IPS DF 6.9 (cell line): ENCODE results near the gene GULP1.
"Not testable (repeated sequence)": the region's sequence is repeated elsewhere in the genome, so short reads cannot be mapped to it uniquely, and the experiment has no call there.

Experiments
- DNase-seq: peaks from one replicate; pipeline ENCODE4 v3.0.0-alpha.2; 2013; ENCODE audit warnings: low read depth, low spot score
- H3K27ac ChIP-seq: one replicate; pipeline ENCODE4 v1.5.1; 2013; ENCODE audit warnings: low read length, control low read depth
- H3K27me3 ChIP-seq: 2 replicates; pipeline ENCODE4 v1.6.1; 2013; ENCODE audit warnings: mild to moderate bottlenecking, low read length; ENCODE audit not compliant: control insufficient read depth, insufficient read depth
- H3K36me3 ChIP-seq: 2 replicates; pipeline ENCODE4 v1.6.1; 2013; ENCODE audit warnings: low read length; ENCODE audit not compliant: control insufficient read depth, insufficient read depth
- H3K4me1 ChIP-seq: 2 replicates; pipeline ENCODE4 v1.6.1; 2013; ENCODE audit warnings: low read length; ENCODE audit not compliant: control insufficient read depth, insufficient read depth
- H3K4me3 ChIP-seq: 2 replicates; pipeline ENCODE4 v1.5.1; 2013; ENCODE audit warnings: mild to moderate bottlenecking, low read length
- H3K9me3 ChIP-seq: 2 replicates; pipeline ENCODE4 v1.6.1; 2013; ENCODE audit warnings: low read length, inconsistent platforms; ENCODE audit not compliant: control insufficient read depth, insufficient read depth
- WGBS: extraction: QIAGEN DNeasy Blood & Tissue Kit; methylation state at CpG from one replicate; pipeline ENCODE4 v1.1.7; 2013; ENCODE audit warnings: mixed read lengths, missing lambda C conversion rate; ENCODE audit not compliant: insufficient read length, insufficient coverage; 5-methylcytosine and 5-hydroxymethylcytosine counted together

The GULP1 gene

DNA sequence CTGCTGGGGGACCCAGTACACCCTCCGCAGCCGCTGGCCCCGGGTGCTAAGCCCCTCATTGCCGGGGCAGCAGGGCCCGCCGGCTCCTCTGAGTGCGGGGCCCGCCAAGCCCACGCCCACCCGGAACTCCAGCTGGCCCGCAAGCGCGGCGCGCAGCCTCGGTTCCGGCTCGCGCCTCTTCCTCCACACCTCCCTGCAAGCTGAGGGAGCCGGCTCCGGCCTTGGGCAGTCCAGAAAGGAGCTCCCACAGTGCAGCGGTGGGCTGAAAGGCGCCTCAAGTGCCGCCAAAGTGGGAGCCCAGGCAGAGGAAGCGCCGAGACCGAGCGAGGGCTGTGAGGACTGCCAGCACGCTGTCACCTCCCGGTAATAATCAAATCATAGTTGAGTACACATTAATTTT is 314.9 kb downstream of the GULP1 start:
- not testable (repeated sequence) for H3K9me3 ChIP-seq, H3K4me3 ChIP-seq, H3K4me1 ChIP-seq, H3K27ac ChIP-seq, H3K36me3 ChIP-seq, H3K27me3 ChIP-seq, DNase-seq
- no CpG with 5 or more reads among the region's 30 CpGs for WGBS

- Histone ChIP-seq H3K4me1 (no peaks in the 10 kb centered on the region), H3K27ac (no peak overlapping the region), H3K4me3 (no peak overlapping the region), H3K27me3 (no peaks in the 10 kb centered on the region), H3K36me3 (no peaks in the 10 kb centered on the region), H3K9me3 (no peaks in the 10 kb centered on the region)
- no CpG with 5 or more reads among the region's 2 CpGs for WGBS
- DNase-seq, result no peak
Measured at GRCh38 chr2:188607501-188607900, 315.8 kb downstream of the GULP1 start.

- H3K4me1 ChIP-seq, result no peaks in the 10 kb centered on the region
- no peaks in the 10 kb centered on the region for H3K9me3 ChIP-seq
- no peaks in the 10 kb centered on the region for H3K27me3 ChIP-seq
- no peak overlapping the region for H3K27ac ChIP-seq
- H3K36me3 ChIP-seq, result no peaks in the 10 kb centered on the region
- no peak overlapping the region for H3K4me3 ChIP-seq
- DNase-seq, result no peak
- WGBS, result no CpG with 5 or more reads among the region's 1 CpG
Measured at GRCh38 chr2:188609321-188610049, 317.8 kb downstream of the GULP1 start.

- Histone ChIP-seq H3K36me3 (no peaks in the 10 kb centered on the region), H3K4me3 (no peak overlapping the region), H3K27me3 (no peaks in the 10 kb centered on the region), H3K27ac (no peak overlapping the region), H3K9me3 (no peaks in the 10 kb centered on the region), H3K4me1 (no peaks in the 10 kb centered on the region)
- WGBS, result no CpG with 5 or more reads among the region's 2 CpGs
- no peak for DNase-seq
Measured at GRCh38 chr2:188610050-188610444, 318.4 kb downstream of the GULP1 start.

- H3K27me3 ChIP-seq, result no peaks in the 10 kb centered on the region
- WGBS, result no CpG with 5 or more reads among the region's 2 CpGs
- H3K36me3 ChIP-seq, result no peaks in the 10 kb centered on the region
Measured at GRCh38 chr2:188610827-188611226, 319.2 kb downstream of the GULP1 start.

DNA sequence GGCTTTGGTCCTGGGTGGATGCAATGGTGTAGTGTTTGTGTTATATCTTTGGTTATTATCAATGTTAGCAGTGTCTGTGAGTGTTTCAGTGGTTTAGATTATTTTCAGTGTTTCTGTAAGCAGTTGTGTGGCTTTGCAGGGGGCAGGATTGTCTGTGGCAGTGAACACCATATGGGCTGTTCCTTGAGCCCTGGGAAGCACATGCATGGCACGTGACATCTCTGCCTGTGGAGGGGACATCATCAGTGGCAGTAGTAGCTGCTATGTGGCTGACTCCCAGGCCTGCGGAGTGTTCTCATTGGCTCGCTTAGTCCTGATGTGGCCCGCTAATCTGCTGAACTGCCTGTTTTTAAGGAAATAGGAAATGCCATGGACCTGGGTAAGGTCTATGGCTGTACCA is 327.5 kb downstream of the GULP1 start:
- Histone ChIP-seq H3K4me3 (no peak overlapping the region), H3K27ac (no peak overlapping the region), H3K36me3 (no peaks in the 10 kb centered on the region), H3K27me3 (no peaks in the 10 kb centered on the region), H3K4me1 (no peaks in the 10 kb centered on the region), H3K9me3 (no peaks in the 10 kb centered on the region)
- no peak for DNase-seq
- WGBS, result no CpG with 5 or more reads among the region's 4 CpGs

More at GRCh38 chr2:188610827-188611226, 319.2 kb downstream of the GULP1 start:
- Histone ChIP-seq H3K4me1 (no peaks in the 10 kb centered on the region), H3K9me3 (no peaks in the 10 kb centered on the region), H3K27ac (no peak overlapping the region), H3K4me3 (no peak overlapping the region)
- DNase-seq, result no peak

DNA sequence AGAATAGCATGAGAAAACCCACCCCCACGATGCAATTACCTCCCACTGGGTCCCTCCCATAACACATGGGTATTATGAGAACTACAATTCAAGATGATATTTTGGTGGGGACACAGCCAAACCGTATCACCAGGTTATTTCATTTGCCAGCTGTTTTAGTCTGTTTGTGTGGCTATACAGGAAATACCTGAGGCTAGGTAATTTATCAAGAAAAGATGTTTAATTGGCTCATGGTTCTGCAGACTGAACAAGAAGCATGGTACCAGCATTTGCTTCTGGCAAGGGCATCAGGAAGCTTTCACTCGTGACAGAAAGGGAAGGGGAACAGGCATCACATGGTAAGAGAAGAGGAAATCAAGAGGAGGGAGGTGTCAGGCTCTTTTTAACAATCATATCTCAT is 329.2 kb downstream of the GULP1 start:
- no peak overlapping the region for H3K27ac ChIP-seq
- H3K4me1 ChIP-seq, result no peaks in the 10 kb centered on the region
- no peak for DNase-seq
- no peaks in the 10 kb centered on the region for H3K36me3 ChIP-seq
- no peak overlapping the region for H3K4me3 ChIP-seq
- no peaks in the 10 kb centered on the region for H3K9me3 ChIP-seq
- no peaks in the 10 kb centered on the region for H3K27me3 ChIP-seq
- no CpG with 5 or more reads among the region's 3 CpGs for WGBS

GRCh38 chr2:188622601-188623260 is 331.1 kb downstream of the GULP1 start:
- H3K36me3 ChIP-seq, result no peaks in the 10 kb centered on the region
- H3K4me3 ChIP-seq, result no peak overlapping the region
- no peak overlapping the region for H3K27ac ChIP-seq
- no CpG with 5 or more reads among the region's 3 CpGs for WGBS
- no peaks in the 10 kb centered on the region for H3K27me3 ChIP-seq
- no peak for DNase-seq
- no peaks in the 10 kb centered on the region for H3K4me1 ChIP-seq
- no peaks in the 10 kb centered on the region for H3K9me3 ChIP-seq

DNA sequence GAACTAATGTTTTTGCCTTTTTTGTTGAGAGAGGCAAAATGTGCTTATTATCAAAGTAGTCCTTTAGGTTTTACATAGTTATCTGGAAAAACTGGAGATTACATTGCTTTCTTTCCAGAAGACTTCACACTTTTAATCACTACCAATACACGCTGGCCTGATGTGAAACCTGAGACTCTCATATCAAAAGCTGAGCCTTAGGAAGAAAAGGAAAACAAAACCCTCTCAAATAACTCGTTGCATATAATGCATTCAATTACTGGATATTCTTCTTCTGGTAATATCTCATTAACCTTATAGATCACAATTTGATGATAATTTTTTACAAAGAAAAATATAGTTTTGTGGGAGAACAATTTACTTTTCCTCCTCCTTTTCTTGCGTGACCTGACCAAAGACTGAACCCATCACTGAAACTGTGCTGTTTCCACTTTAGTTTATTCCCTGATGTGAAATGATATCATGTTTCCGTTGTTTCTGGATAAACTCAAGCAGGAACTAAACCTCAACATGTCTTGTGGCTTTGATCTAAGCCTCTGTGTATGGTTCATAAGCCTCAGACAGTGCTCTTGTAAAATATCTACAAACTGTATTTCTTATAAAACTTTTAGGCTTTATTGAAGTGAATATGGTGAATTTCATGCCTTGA is 332.4 kb downstream of the GULP1 start:
- WGBS, result no CpG with 5 or more reads among the region's 4 CpGs
- H3K27ac ChIP-seq, result no peak overlapping the region
- no peak for DNase-seq

DNA sequence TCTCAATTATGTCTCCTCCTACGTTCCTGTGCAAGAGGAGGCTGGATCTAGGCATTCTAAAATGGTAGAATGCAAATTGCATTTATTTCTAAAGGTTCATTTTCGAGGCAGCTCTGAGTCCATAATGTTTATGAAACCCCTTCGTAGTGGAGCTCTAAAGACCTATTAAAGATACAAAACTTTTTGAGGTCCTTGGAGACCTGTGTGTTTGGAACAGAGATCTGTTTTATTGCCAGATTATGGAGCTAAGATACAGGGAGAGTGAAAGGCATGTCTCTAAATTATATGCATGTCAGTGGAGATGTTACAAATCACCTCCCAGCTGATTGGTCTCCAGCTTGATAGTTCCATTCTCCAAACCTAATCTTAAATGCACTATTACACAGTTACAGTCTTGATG is 335.8 kb downstream of the GULP1 start:
- no peak overlapping the region for H3K27ac ChIP-seq
- DNase-seq, result no peak
- no peaks in the 10 kb centered on the region for H3K27me3 ChIP-seq
- no peaks in the 10 kb centered on the region for H3K4me1 ChIP-seq
- no peaks in the 10 kb centered on the region for H3K36me3 ChIP-seq
- no CpG with 5 or more reads among the region's 3 CpGs for WGBS
- H3K9me3 ChIP-seq, result no peaks in the 10 kb centered on the region; the same call in 1 of the 2 replicates
- no peak overlapping the region for H3K4me3 ChIP-seq

More for the DNA sequence above, 332.4 kb downstream of the GULP1 start:
- no peak overlapping the region for H3K4me3 ChIP-seq
- H3K4me1 ChIP-seq, result no peaks in the 10 kb centered on the region
- no peaks in the 10 kb centered on the region for H3K36me3 ChIP-seq
- H3K27me3 ChIP-seq, result no peaks in the 10 kb centered on the region
- H3K9me3 ChIP-seq, result no peaks in the 10 kb centered on the region
